ENCODE data around the gene SERPINA5.

DNA sequence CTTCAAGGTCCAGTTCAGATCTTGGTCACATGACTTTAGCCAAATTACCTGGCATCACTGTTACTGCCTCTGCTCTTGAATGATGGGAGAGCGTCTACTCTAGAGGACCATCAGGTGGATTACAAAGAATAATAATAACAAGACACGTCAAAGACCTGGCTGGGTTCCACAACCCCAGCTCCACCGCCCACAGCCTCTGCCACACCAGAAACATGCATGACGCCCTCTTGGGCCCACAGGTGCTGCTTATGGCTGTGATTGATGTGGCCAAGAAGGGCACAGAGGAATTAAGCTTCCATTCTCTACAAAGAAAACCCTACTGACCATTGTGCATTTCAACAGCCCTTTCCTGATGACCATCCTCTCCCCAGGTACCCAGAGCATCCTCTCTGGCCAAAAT is 49.2 kb downstream of the SERPINA5 start:
- TF ChIP-seq CBFB (CRISPR knock-in tag; IDR thresholded peaks at IDR 0.05; ENCODE audit: low read depth) (no peak), ELF4 (CRISPR knock-in tag; IDR thresholded peaks at IDR 0.05; ENCODE audit: low read depth) (no peak), ESRRA (CRISPR knock-in tag; IDR thresholded peaks at IDR 0.05; ENCODE audit: borderline replicate concordance) (no peak), ZNF232 (CRISPR knock-in tag; IDR thresholded peaks at IDR 0.05) (no peak), CREB1 (CRISPR knock-in tag; IDR thresholded peaks at IDR 0.05) (no peak), ZBTB21 (CRISPR knock-in tag; IDR thresholded peaks at IDR 0.05; ENCODE audit: borderline replicate concordance) (no peak), ZNF317 (CRISPR knock-in tag; IDR thresholded peaks at IDR 0.05; ENCODE audit: borderline replicate concordance, low read depth) (no peak), TEAD1 (CRISPR knock-in tag; IDR thresholded peaks at IDR 0.05) (no peak)
- TF ChIP-seq, protein P1, sequence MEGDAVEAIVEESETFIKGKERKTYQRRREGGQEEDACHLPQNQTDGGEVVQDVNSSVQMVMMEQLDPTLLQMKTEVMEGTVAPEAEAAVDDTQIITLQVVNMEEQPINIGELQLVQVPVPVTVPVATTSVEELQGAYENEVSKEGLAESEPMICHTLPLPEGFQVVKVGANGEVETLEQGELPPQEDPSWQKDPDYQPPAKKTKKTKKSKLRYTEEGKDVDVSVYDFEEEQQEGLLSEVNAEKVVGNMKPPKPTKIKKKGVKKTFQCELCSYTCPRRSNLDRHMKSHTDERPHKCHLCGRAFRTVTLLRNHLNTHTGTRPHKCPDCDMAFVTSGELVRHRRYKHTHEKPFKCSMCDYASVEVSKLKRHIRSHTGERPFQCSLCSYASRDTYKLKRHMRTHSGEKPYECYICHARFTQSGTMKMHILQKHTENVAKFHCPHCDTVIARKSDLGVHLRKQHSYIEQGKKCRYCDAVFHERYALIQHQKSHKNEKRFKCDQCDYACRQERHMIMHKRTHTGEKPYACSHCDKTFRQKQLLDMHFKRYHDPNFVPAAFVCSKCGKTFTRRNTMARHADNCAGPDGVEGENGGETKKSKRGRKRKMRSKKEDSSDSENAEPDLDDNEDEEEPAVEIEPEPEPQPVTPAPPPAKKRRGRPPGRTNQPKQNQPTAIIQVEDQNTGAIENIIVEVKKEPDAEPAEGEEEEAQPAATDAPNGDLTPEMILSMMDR (IDR thresholded peaks at IDR 0.05): no peak
- TF ChIP-seq, protein P2, sequence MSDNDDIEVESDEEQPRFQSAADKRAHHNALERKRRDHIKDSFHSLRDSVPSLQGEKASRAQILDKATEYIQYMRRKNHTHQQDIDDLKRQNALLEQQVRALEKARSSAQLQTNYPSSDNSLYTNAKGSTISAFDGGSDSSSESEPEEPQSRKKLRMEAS (CRISPR knock-in tag; IDR thresholded peaks at IDR 0.05): no peak
- TF ChIP-seq, protein P3, sequence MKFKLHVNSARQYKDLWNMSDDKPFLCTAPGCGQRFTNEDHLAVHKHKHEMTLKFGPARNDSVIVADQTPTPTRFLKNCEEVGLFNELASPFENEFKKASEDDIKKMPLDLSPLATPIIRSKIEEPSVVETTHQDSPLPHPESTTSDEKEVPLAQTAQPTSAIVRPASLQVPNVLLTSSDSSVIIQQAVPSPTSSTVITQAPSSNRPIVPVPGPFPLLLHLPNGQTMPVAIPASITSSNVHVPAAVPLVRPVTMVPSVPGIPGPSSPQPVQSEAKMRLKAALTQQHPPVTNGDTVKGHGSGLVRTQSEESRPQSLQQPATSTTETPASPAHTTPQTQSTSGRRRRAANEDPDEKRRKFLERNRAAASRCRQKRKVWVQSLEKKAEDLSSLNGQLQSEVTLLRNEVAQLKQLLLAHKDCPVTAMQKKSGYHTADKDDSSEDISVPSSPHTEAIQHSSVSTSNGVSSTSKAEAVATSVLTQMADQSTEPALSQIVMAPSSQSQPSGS (CRISPR knock-in tag; IDR thresholded peaks at IDR 0.05; ENCODE audit: borderline replicate concordance, low read depth): no peak
- TF ChIP-seq, protein P4, sequence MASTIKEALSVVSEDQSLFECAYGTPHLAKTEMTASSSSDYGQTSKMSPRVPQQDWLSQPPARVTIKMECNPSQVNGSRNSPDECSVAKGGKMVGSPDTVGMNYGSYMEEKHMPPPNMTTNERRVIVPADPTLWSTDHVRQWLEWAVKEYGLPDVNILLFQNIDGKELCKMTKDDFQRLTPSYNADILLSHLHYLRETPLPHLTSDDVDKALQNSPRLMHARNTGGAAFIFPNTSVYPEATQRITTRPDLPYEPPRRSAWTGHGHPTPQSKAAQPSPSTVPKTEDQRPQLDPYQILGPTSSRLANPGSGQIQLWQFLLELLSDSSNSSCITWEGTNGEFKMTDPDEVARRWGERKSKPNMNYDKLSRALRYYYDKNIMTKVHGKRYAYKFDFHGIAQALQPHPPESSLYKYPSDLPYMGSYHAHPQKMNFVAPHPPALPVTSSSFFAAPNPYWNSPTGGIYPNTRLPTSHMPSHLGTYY (CRISPR knock-in tag; IDR thresholded peaks at IDR 0.05): no peak

All from WTC11 (cell line).